HepG2 (cell line): ENCODE results near the gene BRD8. TPM values are rescaled to one million over a fixed set of nuclear protein-coding genes. Genes with fewer than 3 reads are reported as not detected.

Experiments
- ATAC-seq: fragments of 200-7000 bp; cut with Tn5 transposase; 3 replicates; pipeline ENCODE4 v1.9.1; 2020; ENCODE audit warnings: mild to moderate bottlenecking, moderate library complexity
- BruUV-seq: library from RNA; stranded (reverse); fragments of 400-500 nt; replicated peaks from 2 replicates; lab custom pipeline; 2021; lab: Mats Ljungman, UMichigan
- CTCF ChIA-PET: fragments of 300-600 bp; formaldehyde crosslinking; extraction: SDS; loops from one replicate; lab custom pipeline; 2021; ENCODE audit warnings: low total read pairs, inconsistent platforms, low intra/inter-chr PET ratio; lab: Yijun Ruan, JAX
- POLR2A ChIA-PET: fragments of 350-600 bp; sonication (Branson Sonifier 250); formaldehyde crosslinking; loops from one replicate; lab custom pipeline; 2020; ENCODE audit warnings: antibody characterized with exemption, inconsistent platforms; lab: Yijun Ruan, JAX
- DNase-seq: peaks from one replicate; pipeline ENCODE4 v3.0.0-alpha.2; 2015; ENCODE audit warnings: low spot score
- FAIRE-seq: peaks from 3 replicates; lab custom pipeline; 2011; peaks lifted over from hg19 to GRCh38; lab: Jason Lieb, UNC
- H2AFZ ChIP-seq: one replicate; pipeline ENCODE4 v1.6.1; 2011; ENCODE audit warnings: low read length, inconsistent platforms
- H3K27ac ChIP-seq: fragments of 300-600 bp; 3 replicates; pipeline ENCODE4 v1.8.0; 2011; ENCODE audit warnings: mixed run types, mild to moderate bottlenecking, mixed read lengths, low read length, inconsistent platforms; ENCODE audit not compliant: insufficient read depth; ENCODE audit errors: extremely low read length
- H3K27me3 ChIP-seq, 2 experiments: fragments of 200-600 bp in 1 of 2; 2 replicates in 1 of 2; 3 replicates in 1 of 2; pipeline versions ENCODE4 v1.6.0 to v1.8.0; 2011; ENCODE audit warnings: low read length in 2 of 2, mild to moderate bottlenecking in 2 of 2, moderate library complexity in 2 of 2, inconsistent platforms in 1 of 2; ENCODE audit not compliant: insufficient read depth in 2 of 2, control insufficient read depth in 1 of 2
- H3K36me3 ChIP-seq, 2 experiments: fragments of 200-600 bp in 1 of 2; replicated peaks in 1 of 2; 2 replicates in 1 of 2; 3 replicates in 1 of 2; pipeline versions ENCODE4 v1.5.1 to v1.8.0; 2011; ENCODE audit warnings: low read length in 2 of 2, inconsistent platforms in 1 of 2; ENCODE audit not compliant: insufficient read depth in 2 of 2, control insufficient read depth in 1 of 2
- H3K4me1 ChIP-seq: 2 replicates; pipeline ENCODE4 v1.5.1; 2012; ENCODE audit warnings: low read length, inconsistent platforms; ENCODE audit not compliant: insufficient read depth
- H3K4me2 ChIP-seq: 2 replicates; pipeline ENCODE4 v1.6.0; 2011; ENCODE audit warnings: low read depth, low read length, inconsistent platforms
- H3K4me3 ChIP-seq, 3 experiments: fragments of 200-600 bp in 1 of 3; sonication (generic), shearing (Covaris generic) in 1 of 3; replicated peaks in 1 of 3; 2 replicates each; pipeline ENCODE4 v1.5.1; 2011 to 2016; ENCODE audit warnings: low read length in 3 of 3, inconsistent platforms in 2 of 3, low read depth in 2 of 3, mild to moderate bottlenecking in 2 of 3, control low read depth in 1 of 3, mixed read lengths in 1 of 3; ENCODE audit not compliant: insufficient read depth in 1 of 3
- H3K79me2 ChIP-seq: one replicate; pipeline ENCODE4 v1.6.1; 2011; ENCODE audit warnings: low read length, inconsistent platforms; ENCODE audit not compliant: insufficient read depth
- H3K9ac ChIP-seq: 2 replicates; pipeline ENCODE4 v1.6.0; 2011; ENCODE audit warnings: mild to moderate bottlenecking, low read depth, low read length, inconsistent platforms; ENCODE audit not compliant: insufficient read depth
- H3K9me3 ChIP-seq: 2 replicates; pipeline ENCODE4 v1.5.1; 2012; ENCODE audit warnings: mild to moderate bottlenecking, low read length
- H4K20me1 ChIP-seq: 2 replicates; pipeline ENCODE4 v1.6.0; 2011; ENCODE audit warnings: inconsistent platforms, mild to moderate bottlenecking, low read length, moderate library complexity; ENCODE audit not compliant: insufficient read depth
- ELF1 ChIP-seq: sonication (generic); formaldehyde crosslinking; IDR thresholded peaks from 2 replicates; pipeline ENCODE4 v1.4.0; 2020; ENCODE audit warnings: missing genetic modification reagents
- ONECUT2 ChIP-seq: sonication (generic); formaldehyde crosslinking; IDR thresholded peaks from 2 replicates; pipeline ENCODE4 v1.4.0; 2020; ENCODE audit warnings: missing genetic modification reagents
- RBAK ChIP-seq: sonication (generic); formaldehyde crosslinking; IDR thresholded peaks from 2 replicates; pipeline ENCODE4 v1.5.1; 2020; ENCODE audit warnings: mild to moderate bottlenecking, missing genetic modification reagents
- TEAD2 ChIP-seq: sonication (generic); formaldehyde crosslinking; IDR thresholded peaks from 2 replicates; pipeline ENCODE4 v1.9.0; 2021; ENCODE audit warnings: missing genetic modification reagents
- WIZ ChIP-seq: sonication (generic); formaldehyde crosslinking; IDR thresholded peaks from 2 replicates; pipeline ENCODE4 v1.5.1; 2020; ENCODE audit warnings: mild to moderate bottlenecking, missing genetic modification reagents
- ZNF749 ChIP-seq: sonication (generic); formaldehyde crosslinking; IDR thresholded peaks from 2 replicates; pipeline ENCODE4 v1.8.0; 2022; ENCODE audit warnings: mild to moderate bottlenecking, missing genetic modification reagents, moderate library complexity, borderline replicate concordance
- ZNF780A ChIP-seq: sonication (generic); formaldehyde crosslinking; IDR thresholded peaks from 2 replicates; pipeline ENCODE4 v1.8.0; 2022; ENCODE audit warnings: mild to moderate bottlenecking, missing genetic modification reagents, moderate library complexity
- WGBS: methylation state at CpG from one replicate; pipeline ENCODE4 v1.1.6; 2017; ENCODE audit warnings: low lambda C conversion rate; 5-methylcytosine and 5-hydroxymethylcytosine counted together
- in situ Hi-C: cut with HindIII; loops from 2 replicates; pipeline ENCODE4 v1.10.0; 2017; ENCODE audit warnings: low pct_unique_long_range_greater_than_20kb; ENCODE audit not compliant: extremely low pct_ligation_motif_present
- intact Hi-C: fragments of 100-400 bp; cut with micrococcal nuclease; formaldehyde crosslinking; loops from one replicate; pipeline ENCODE4 v1.10.0; 2022; ENCODE audit not compliant: unreplicated experiment
- polyA plus RNA-seq, 8 experiments: library from polyadenylated mRNA; depleted of rRNA in 3 of 8; stranded (reverse) in 7 of 8; unstranded in 1 of 8; fragments of >200 nt; fragmentation: Illumina TruSeq in 4 of 8; extraction: Trizol in 4 of 8; gene quantifications; 2 replicates each; pipeline versions ENCODE4 v1.2.1 to v1.2.3, GENCODE V29; 2011 to 2016; ENCODE audit warnings: low read depth in 4 of 8, missing spikeins in 1 of 8, mixed read lengths in 1 of 8; ENCODE audit not compliant: insufficient read depth in 1 of 8
- total RNA-seq, 5 experiments: library from RNA; depleted of rRNA; stranded (reverse); fragments of >200 nt; fragmentation: Illumina TruSeq; extraction: Trizol; gene quantifications; 2 replicates each; pipeline ENCODE4 v1.2.3, GENCODE V29; 2016; ENCODE audit warnings: low read depth in 1 of 5
- TF ChIP-seq, protein P1 (sequence below): sonication (generic); formaldehyde crosslinking; IDR thresholded peaks from 2 replicates; pipeline ENCODE4 v1.5.1; 2020; ENCODE audit warnings: missing genetic modification reagents, mild to moderate bottlenecking, borderline replicate concordance
- TF ChIP-seq, protein P2 (sequence below): sonication (generic); formaldehyde crosslinking; IDR thresholded peaks from 2 replicates; pipeline ENCODE4 v1.8.0; 2022; ENCODE audit warnings: mild to moderate bottlenecking, missing genetic modification reagents, borderline replicate concordance

BRD8 gene
- total and polyA plus RNA-seq, 2 of the 13 experiments (the other 11 are each of a cell fraction or from before 2014, with no cell fraction given), result 62.5 to 71.1 TPM

DNA sequence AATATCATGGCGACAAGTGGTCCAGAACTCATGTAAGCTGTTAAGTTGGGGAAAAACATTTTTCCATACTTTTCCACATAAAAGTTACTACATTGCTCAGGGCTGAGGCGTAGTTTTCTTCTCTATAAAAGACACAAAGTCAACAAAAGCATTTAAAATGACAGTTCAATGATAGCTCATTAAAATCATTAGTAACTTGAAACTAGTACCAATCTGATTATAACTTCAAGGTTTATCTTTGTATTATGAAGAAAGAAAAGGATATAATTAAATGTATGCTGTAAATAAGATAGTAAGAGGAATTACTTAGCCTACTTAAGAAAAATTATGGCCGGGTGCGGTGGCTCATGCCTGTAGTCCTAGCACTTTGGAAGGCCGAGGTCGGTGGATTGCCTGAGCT lies 49.1 kb downstream of the BRD8 start:
- no TSS peak for BruUV-seq
- H4K20me1 ChIP-seq, result no peaks in the 10 kb centered on the region
- H2AFZ ChIP-seq, result no peak overlapping the region
- H3K27me3 ChIP-seq, result no peaks in the 10 kb centered on the region; a peak in 1 of 5 replicates
- no peak for ATAC-seq
- H3K4me2 ChIP-seq, result no peak overlapping the region
- no peak for DNase-seq
- no peaks in the 10 kb centered on the region for H3K79me2 ChIP-seq
- in situ Hi-C loops (loop anchor here (5.0 kb wide), 1 partner anchor 52 kb away; no protein-coding TSS in a partner anchor), intact Hi-C loops (no loop called here)
- WGBS, result 69% methylated on average over 6 of the region's 6 CpGs
- no peak overlapping the region for H3K9ac ChIP-seq
- H3K36me3 ChIP-seq, result no peaks in the 10 kb centered on the region
- no peak overlapping the region for H3K4me3 ChIP-seq
- no peak for FAIRE-seq
- no peaks in the 10 kb centered on the region for H3K9me3 ChIP-seq
- peaks cover 4% of the 10 kb centered on the region; the same call in 1 of the 2 replicates for H3K4me1 ChIP-seq
- POLR2A ChIA-PET, result no interaction called here
- TF ChIP-seq RBAK (CRISPR knock-in tag) (no peak), WIZ (CRISPR knock-in tag) (no peak), TEAD2 (no peak), ZNF780A (CRISPR knock-in tag) (no peak), ONECUT2 (CRISPR knock-in tag) (no peak), ELF1 (CRISPR knock-in tag) (no peak), ZNF749 (CRISPR knock-in tag) (no peak)
- TF ChIP-seq, protein P1, sequence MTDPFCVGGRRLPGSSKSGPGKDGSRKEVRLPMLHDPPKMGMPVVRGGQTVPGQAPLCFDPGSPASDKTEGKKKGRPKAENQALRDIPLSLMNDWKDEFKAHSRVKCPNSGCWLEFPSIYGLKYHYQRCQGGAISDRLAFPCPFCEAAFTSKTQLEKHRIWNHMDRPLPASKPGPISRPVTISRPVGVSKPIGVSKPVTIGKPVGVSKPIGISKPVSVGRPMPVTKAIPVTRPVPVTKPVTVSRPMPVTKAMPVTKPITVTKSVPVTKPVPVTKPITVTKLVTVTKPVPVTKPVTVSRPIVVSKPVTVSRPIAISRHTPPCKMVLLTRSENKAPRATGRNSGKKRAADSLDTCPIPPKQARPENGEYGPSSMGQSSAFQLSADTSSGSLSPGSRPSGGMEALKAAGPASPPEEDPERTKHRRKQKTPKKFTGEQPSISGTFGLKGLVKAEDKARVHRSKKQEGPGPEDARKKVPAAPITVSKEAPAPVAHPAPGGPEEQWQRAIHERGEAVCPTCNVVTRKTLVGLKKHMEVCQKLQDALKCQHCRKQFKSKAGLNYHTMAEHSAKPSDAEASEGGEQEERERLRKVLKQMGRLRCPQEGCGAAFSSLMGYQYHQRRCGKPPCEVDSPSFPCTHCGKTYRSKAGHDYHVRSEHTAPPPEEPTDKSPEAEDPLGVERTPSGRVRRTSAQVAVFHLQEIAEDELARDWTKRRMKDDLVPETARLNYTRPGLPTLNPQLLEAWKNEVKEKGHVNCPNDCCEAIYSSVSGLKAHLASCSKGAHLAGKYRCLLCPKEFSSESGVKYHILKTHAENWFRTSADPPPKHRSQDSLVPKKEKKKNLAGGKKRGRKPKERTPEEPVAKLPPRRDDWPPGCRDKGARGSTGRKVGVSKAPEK (CRISPR knock-in tag), result no peak
- TF ChIP-seq, protein P2, sequence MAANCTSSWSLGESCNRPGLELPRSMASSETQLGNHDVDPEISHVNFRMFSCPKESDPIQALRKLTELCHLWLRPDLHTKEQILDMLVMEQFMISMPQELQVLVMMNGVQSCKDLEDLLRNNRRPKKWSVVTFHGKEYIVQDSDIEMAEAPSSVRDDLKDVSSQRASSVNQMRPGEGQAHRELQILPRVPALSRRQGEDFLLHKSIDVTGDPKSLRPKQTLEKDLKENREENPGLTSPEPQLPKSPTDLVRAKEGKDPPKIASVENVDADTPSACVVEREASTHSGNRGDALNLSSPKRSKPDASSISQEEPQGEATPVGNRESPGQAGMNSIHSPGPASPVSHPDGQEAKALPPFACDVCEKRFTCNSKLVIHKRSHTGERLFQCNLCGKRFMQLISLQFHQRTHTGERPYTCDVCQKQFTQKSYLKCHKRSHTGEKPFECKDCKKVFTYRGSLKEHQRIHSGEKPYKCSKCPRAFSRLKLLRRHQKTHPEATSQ, result no peak
- TF ChIP-seq, all 625 proteins: peak for 0
- no peak overlapping the region for H3K27ac ChIP-seq
- CTCF ChIA-PET, result no interaction called here
